Nephron (organoid): Measurements from ENCODE around the gene HOXD12.
A peak's percentile ranks its signal among the peaks of the same experiment; 100 is the strongest.

Experiments
- H3K27ac Mint-ChIP-seq, 3 experiments: 2 replicates each; pipeline ENCODE4 v1.8.0; 2020; ENCODE audit warnings: mixed read lengths in 3 of 3, mild to moderate bottlenecking in 2 of 3, moderate library complexity in 1 of 3
- H3K27me3 Mint-ChIP-seq: 2 replicates; pipeline ENCODE4 v1.8.0; 2021; ENCODE audit warnings: low read depth, mild to moderate bottlenecking, moderate library complexity, mixed read lengths
- H3K36me3 Mint-ChIP-seq: 2 replicates; pipeline ENCODE4 v1.8.0; 2020; ENCODE audit warnings: low read depth, mixed read lengths
- H3K4me1 Mint-ChIP-seq: 2 replicates; pipeline ENCODE4 v1.8.0; 2020; ENCODE audit warnings: mixed read lengths
- H3K4me3 Mint-ChIP-seq, 3 experiments: 2 replicates each; pipeline ENCODE4 v1.8.0; 2020; ENCODE audit warnings: mild to moderate bottlenecking in 3 of 3, mixed read lengths in 3 of 3, moderate library complexity in 2 of 3
- H3K9me3 Mint-ChIP-seq: 2 replicates; pipeline ENCODE4 v1.8.0; 2020; ENCODE audit warnings: mixed read lengths
- CTCF ChIP-seq, 3 experiments: fragments of 200-600 bp; sonication (generic); IDR thresholded peaks; one replicate each; pipeline ENCODE4 v1.5.0; 2021; ENCODE audit warnings: antibody characterized with exemption in 3 of 3; ENCODE audit not compliant: unreplicated experiment in 3 of 3

The HOXD12 gene

DNA sequence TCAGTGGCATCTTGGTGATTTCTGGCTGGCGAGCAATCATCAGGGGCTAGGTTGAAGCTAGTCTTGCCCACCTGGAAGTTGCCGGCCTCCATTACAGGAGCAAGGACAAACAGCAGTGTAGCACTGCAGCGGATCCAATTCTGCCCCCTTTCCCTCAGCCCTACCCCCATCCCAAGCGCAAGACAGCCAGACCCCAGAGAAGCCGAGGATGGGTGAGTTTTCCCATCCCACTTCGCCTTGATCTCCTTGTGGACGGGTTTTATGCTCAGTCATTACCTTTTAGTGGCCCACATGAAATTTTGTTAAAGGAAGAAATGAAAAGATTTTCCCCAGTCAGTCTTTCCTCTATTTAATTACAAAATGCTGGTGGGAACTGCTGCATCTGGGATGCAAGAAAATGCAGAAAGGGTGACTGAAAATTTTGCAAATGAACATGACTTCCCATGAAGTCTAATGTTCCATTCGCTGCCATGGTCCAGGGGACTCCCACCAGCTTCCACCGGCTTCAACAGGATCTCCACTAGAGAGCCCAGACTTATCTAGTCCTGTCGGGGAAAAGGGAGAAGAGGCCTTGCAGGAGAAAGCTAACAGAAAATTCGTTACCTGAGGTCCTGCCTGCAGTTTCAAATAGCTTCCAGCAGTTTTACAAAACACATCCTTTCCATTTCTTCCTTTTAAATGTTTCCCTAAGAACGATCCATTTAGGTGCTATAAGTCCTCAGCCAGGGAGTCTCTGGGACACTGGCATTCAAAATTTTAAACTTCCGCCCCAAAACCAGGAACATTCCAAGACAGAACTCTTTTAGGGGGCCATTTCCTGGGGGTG lies 21.0 kb downstream of the HOXD12 start:
- H3K4me1 Mint-ChIP-seq: peaks cover 44% of the 10 kb centered on the region
- peak in 2 of 3 experiments; percentile 19 to 25 for TF ChIP-seq CTCF (IDR thresholded peaks at IDR 0.05; ENCODE audit: unreplicated experiment in 3 of 3)
- peak overlapping the region; percentile 76 to 91 (median 78) for H3K4me3 Mint-ChIP-seq
- H3K36me3 Mint-ChIP-seq: peaks cover 63% of the 10 kb centered on the region
- peaks cover 82% of the 10 kb centered on the region for H3K27me3 Mint-ChIP-seq
- no peaks in the 10 kb centered on the region for H3K9me3 Mint-ChIP-seq
- H3K27ac Mint-ChIP-seq: peak overlapping the region; percentile 99

DNA sequence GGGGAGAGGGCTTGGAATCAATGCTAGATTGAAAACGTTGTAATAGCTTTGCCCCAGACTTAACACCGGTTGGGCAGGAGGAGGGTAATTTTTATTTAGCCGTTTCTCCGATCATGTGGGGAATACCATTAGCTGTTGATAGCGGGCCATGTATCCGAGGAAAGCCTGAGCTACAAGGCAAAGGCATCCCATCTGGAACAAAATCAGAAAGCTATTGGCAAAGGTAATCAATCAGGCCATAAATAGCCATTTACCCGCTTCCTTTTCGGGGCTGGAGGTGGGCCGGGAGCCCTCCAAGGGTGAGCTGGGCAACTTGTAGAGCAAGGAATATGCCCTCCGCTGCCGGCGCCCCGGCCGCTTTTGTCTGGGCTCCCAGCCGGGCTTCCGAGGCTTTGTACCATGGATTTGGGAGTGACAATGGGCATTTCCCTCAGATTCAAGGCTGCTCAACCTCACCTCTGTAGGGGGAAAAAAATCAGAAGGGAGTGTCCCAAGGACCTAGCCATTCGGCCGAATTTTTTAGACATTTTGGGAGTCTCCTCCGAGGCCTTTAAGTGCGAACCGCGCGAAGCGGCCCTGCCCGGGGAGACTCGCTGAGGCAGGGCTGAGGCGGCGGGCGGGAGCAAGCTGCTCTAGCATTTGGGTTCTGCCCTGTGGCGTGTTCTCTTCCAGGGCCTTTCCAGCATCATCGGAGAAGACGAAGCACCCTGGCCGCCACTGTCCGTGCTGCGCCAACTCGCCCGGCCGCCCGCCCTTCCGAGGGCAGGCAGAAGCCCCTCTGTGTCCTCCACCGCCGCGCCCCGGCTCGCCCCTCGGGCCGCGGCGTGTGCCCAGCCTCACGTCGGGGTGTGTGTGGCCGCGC lies 21.8 kb downstream of the HOXD12 start:
- TF ChIP-seq CTCF (IDR thresholded peaks at IDR 0.05; ENCODE audit: unreplicated experiment in 3 of 3): no peak
- H3K9me3 Mint-ChIP-seq: no peaks in the 10 kb centered on the region
- peak overlapping the region; percentile 78 to 91 (median 85) for H3K4me3 Mint-ChIP-seq
- peak overlapping the region; percentile 99 for H3K27ac Mint-ChIP-seq
- H3K27me3 Mint-ChIP-seq: peaks cover 80% of the 10 kb centered on the region
- peaks cover 50% of the 10 kb centered on the region for H3K4me1 Mint-ChIP-seq
- peaks cover 65% of the 10 kb centered on the region for H3K36me3 Mint-ChIP-seq

DNA sequence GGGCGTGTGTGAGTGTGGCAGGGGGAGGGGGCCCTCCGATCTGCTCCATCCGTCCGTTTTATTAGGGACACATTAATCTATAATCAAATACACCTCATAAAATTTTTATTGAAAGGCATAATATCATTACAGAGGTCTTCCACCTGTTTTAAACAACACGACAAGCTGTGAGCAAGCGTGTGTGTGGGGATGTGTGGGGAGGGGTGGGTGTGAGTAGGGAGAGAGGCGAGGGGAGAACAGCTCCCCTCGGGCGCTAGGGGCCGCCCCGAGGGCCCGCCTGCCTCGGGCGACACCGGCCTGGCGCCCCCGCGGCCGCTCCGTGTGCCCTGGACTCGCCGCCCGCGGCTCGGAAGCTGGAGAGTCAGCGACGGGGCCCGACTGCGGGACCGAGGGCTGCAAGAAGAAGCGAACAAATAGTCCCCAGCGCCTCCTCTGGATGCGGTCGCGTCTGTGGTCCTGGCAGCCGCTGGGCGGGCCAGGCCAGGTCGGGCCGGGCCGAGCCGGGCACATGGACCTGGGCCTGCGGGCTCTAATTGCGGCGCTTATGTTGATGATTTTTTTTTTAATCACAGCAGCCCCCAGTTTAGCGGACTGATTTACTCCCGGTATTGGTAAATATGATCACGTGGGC lies 22.6 kb downstream of the HOXD12 start:
- Mint-ChIP-seq H3K36me3 (peaks cover 57% of the 10 kb centered on the region), H3K4me3 (peak overlapping the region; percentile 78 to 97 (median 96)), H3K27ac (peak overlapping the region; percentile 99)

GRCh38 chr2:176122683-176123410 lies 23.3 kb downstream of the HOXD12 start, which contains the start of gene HOXD9:
Gene HOXD9 (plus strand): TSS chr2:176122719. CDS start chr2:176122769, 50 bp downstream.
- Mint-ChIP-seq H3K4me3 (peak within 1 kb of the TSS; percentile 91 to 97 (median 96)), H3K9me3 (no peaks in the 10 kb centered on the region), H3K36me3 (peaks cover 54% of the 10 kb centered on the region), H3K4me1 (peaks cover 59% of the 10 kb centered on the region), H3K27ac (peak within 1 kb of the TSS; percentile 99 to 100 (median 99)), H3K27me3 (peaks cover 66% of the 10 kb centered on the region)
- TF ChIP-seq CTCF (IDR thresholded peaks at IDR 0.05; ENCODE audit: unreplicated experiment in 3 of 3): no peak

More for the DNA sequence above, 22.6 kb downstream of the HOXD12 start:
- peaks cover 73% of the 10 kb centered on the region for H3K27me3 Mint-ChIP-seq
- no peaks in the 10 kb centered on the region for H3K9me3 Mint-ChIP-seq
- peak in 1 of 3 experiments; percentile 27 for TF ChIP-seq CTCF (IDR thresholded peaks at IDR 0.05; ENCODE audit: unreplicated experiment in 3 of 3)
- peaks cover 52% of the 10 kb centered on the region for H3K4me1 Mint-ChIP-seq

GRCh38 chr2:176123411-176124109 lies 24.0 kb downstream of the HOXD12 start:
- Mint-ChIP-seq H3K9me3 (no peaks in the 10 kb centered on the region), H3K27ac (peak overlapping the region; percentile 99 to 100 (median 99)), H3K4me3 (peak overlapping the region; percentile 91 to 95 (median 92))

More at GRCh38 chr2:176123411-176124109, 24.0 kb downstream of the HOXD12 start:
- Mint-ChIP-seq H3K36me3 (peaks cover 47% of the 10 kb centered on the region), H3K4me1 (peaks cover 66% of the 10 kb centered on the region), H3K27me3 (peaks cover 66% of the 10 kb centered on the region)
- no peak for TF ChIP-seq CTCF (IDR thresholded peaks at IDR 0.05; ENCODE audit: unreplicated experiment in 3 of 3)
